ENCODE data around the gene FTCD. TPM values are rescaled to one million over a fixed set of nuclear protein-coding genes. Genes with fewer than 3 reads are reported as not detected.

FTCD gene
- total RNA-seq, 1 experiment from 2014 or later = 5.9 TPM

DNA sequence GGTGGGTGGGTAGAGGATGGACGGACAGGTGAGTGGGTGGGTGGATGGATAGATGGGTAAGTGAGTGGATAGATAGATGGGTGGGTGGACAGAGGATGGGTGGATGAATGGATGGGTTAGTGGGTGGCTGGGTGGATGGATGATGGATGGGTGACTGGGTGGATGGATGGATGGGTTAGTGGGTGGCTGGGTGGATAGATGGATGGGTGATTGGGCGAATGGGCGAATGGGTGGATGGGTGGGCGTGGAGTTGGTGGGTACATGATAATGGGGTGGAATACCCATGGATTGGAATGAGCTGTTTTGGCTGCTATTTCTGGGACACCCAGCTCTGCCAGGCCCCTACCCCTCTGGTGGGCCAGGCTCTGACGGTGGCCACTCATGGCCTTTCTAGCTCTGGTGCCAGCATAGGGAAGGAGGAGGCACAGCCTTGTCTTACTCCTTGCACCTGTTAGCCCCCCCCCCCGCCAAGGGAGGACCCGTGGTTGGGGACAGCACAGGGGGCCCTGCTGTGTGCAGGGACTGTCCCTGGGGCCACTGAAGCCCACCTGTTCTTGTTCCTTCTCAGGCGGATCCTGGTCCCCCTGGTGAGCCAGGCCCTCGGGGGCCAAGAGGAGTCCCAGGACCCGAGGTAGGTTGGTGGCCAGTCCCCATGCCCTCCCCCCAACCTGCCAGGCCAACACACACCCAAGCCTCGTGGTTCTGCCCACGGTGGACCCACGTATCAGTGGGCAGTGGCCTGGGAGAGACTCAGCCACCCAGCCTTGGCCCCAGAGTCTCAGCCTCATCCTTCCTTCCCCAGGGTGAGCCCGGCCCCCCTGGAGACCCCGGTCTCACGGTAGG is 31.1 kb downstream of the FTCD start:
- DNase-seq = no peak
- Histone ChIP-seq H3F3A (ENCODE audit: insufficient read depth, low read depth) (no peaks in the 10 kb centered on the region), H4K20me1 (ENCODE audit: insufficient read depth) (no peaks in the 10 kb centered on the region), H3K4me2 (no peak overlapping the region), H3K9me2 (ENCODE audit: insufficient read depth) (no peaks in the 10 kb centered on the region), H3K4me1 (replicated peaks; ENCODE audit: insufficient read depth) (no peaks in the 10 kb centered on the region), H3K79me2 (ENCODE audit: low read depth) (no peaks in the 10 kb centered on the region), H3K27me3 (ENCODE audit: insufficient read depth, low read depth) (no peaks in the 10 kb centered on the region), H3K4me3 (no peak overlapping the region), H2AFZ (no peak overlapping the region), H3K9me3 (ENCODE audit: insufficient read depth, low read depth) (no peaks in the 10 kb centered on the region), H3K36me3 (ENCODE audit: low read depth) (no peaks in the 10 kb centered on the region), H3K27ac (no peak overlapping the region)
- no peak for TF ChIP-seq EZH2 (IDR thresholded peaks at IDR 0.05; ENCODE audit: low read depth)
- intact Hi-C loops (cut with micrococcal nuclease; ENCODE audit: unreplicated experiment) = no loop called here
- BruUV-seq (replicated peaks) = no TSS peak
- ChIA-PET POLR2A (ENCODE audit: unreplicated experiment) (no interaction called here), CTCF (no interaction called here)

DNA sequence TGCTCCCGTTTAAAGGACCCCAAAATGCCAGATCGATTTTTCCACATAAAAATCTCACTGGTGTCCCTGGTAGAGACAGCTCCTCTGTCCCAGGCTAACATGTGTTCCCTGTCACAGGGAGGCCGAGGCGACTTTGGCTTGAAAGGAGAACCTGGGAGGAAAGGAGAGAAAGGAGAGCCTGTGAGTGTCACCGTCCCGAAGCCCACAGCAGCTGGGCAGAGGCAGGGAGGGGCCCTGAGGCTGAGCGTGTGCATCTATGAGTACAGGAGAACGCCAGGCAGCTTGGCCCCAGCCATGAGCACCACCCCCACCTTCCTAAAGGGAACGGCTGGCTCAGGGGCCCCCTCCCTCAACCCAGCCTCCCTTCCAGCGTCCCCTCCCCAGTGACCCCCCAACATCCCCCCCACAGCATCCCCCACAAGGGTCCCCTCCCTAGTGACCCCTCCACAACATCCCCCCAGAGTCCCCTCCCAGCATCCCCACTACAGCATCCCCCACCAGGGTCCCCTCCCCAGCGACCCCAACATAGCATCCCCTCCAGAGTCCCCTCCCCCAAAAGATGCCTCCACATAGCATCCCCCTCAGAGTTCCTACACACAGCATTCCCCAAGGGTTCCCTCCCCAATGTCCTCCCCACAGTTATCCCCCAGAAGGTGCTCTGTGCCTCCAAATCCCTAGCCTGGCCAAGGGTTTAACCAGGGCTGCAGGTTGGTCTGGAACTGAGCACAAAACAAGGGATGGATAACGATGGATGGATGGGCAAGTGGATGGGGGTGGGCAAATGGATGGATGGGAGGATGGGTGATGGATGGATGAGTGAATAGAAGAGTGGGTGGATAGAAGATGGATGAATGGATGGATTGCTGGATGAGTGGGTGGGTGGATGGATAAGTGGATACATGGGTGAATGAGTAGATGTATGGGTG is 32.4 kb downstream of the FTCD start:
- Histone ChIP-seq H3K4me3 (no peak overlapping the region), H3K9me2 (ENCODE audit: insufficient read depth) (no peaks in the 10 kb centered on the region), H3F3A (ENCODE audit: insufficient read depth, low read depth) (no peaks in the 10 kb centered on the region), H3K79me2 (ENCODE audit: low read depth) (no peaks in the 10 kb centered on the region), H4K20me1 (ENCODE audit: insufficient read depth) (no peaks in the 10 kb centered on the region), H3K4me1 (replicated peaks; ENCODE audit: insufficient read depth) (no peaks in the 10 kb centered on the region), H3K27me3 (ENCODE audit: insufficient read depth, low read depth) (no peaks in the 10 kb centered on the region), H2AFZ (no peak overlapping the region), H3K9me3 (ENCODE audit: insufficient read depth, low read depth) (no peaks in the 10 kb centered on the region), H3K36me3 (ENCODE audit: low read depth) (no peaks in the 10 kb centered on the region), H3K27ac (no peak overlapping the region), H3K4me2 (no peak overlapping the region)
- POLR2A ChIA-PET (ENCODE audit: unreplicated experiment) = no interaction called here
- intact Hi-C loops (cut with micrococcal nuclease; ENCODE audit: unreplicated experiment) = no loop called here
- CTCF ChIA-PET = no interaction called here
- TF ChIP-seq CTCF (conservative IDR thresholded peaks at IDR 0.05) = no peak
- BruUV-seq (replicated peaks) = no TSS peak
- DNase-seq = no peak

DNA sequence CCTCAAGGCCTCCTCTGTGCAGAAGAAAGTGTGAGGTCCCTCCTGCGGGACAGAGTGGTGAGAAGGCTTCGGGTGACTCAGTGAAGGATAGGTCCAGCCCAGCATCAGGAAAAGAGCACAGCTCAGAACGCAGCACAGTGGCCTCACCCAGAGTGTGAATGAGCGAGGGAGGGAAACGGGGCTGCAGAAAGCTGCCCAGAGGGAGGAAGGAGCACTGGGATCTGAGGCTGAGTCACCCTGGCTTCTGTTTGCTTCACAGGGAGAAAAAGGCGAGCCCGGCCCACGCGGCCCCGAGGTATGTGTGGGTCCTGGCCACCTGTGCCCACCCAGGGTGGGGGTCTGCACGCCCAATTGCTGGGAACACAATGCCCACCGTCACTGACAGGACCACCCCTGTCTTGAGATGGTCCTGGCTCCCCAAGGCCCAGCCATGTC is 33.1 kb downstream of the FTCD start:
- H3K9me2 ChIP-seq (ENCODE audit: insufficient read depth) = no peaks in the 10 kb centered on the region
- H3K9me3 ChIP-seq (ENCODE audit: insufficient read depth, low read depth) = no peaks in the 10 kb centered on the region
- no peaks in the 10 kb centered on the region for H3K4me1 ChIP-seq (replicated peaks; ENCODE audit: insufficient read depth)
- no peaks in the 10 kb centered on the region for H3K79me2 ChIP-seq (ENCODE audit: low read depth)
- H4K20me1 ChIP-seq (ENCODE audit: insufficient read depth) = no peaks in the 10 kb centered on the region
- H3K27me3 ChIP-seq (ENCODE audit: insufficient read depth, low read depth) = no peaks in the 10 kb centered on the region
- no peak overlapping the region for H3K27ac ChIP-seq
- ChIA-PET POLR2A (ENCODE audit: unreplicated experiment) (no interaction called here), CTCF (interaction anchor here (0.8 kb wide), 1 partner anchor 21 kb away, joined by 3 read pairs; no protein-coding TSS in a partner anchor)
- no TSS peak for BruUV-seq (replicated peaks)
- H3K4me2 ChIP-seq = no peak overlapping the region
- H3K4me3 ChIP-seq = no peak overlapping the region
- TF ChIP-seq EZH2 (IDR thresholded peaks at IDR 0.05; ENCODE audit: low read depth) (no peak), CTCF (conservative IDR thresholded peaks at IDR 0.05) (no peak)
- H3F3A ChIP-seq (ENCODE audit: insufficient read depth, low read depth) = no peaks in the 10 kb centered on the region
- H2AFZ ChIP-seq = no peak overlapping the region
- DNase-seq = no peak
- H3K36me3 ChIP-seq (ENCODE audit: low read depth) = no peaks in the 10 kb centered on the region
- intact Hi-C loops (cut with micrococcal nuclease; ENCODE audit: unreplicated experiment) = no loop called here
